HG03457 (cell line): Measurements from ENCODE around the gene PRDM2.

Experiments used
- ATAC-seq: cut with Tn5 transposase; IDR thresholded peaks from one replicate; pipeline ENCODE4 v1.9.1; 2021; ENCODE audit warnings: moderate number of reproducible peaks; ENCODE audit not compliant: unreplicated experiment

PRDM2 gene

GRCh38 chr1:13812456-13813397 is 112.7 kb downstream of the PRDM2 start:
- no peak for ATAC-seq

GRCh38 chr1:13813398-13814012 is 113.5 kb downstream of the PRDM2 start:
- no peak for ATAC-seq

- ATAC-seq = no peak
Observed at GRCh38 chr1:13814131-13814530, 114.1 kb downstream of the PRDM2 start.

- ATAC-seq = no peak
Observed at GRCh38 chr1:13816016-13816760, 116.2 kb downstream of the PRDM2 start.

GRCh38 chr1:13817906-13818305 is 117.9 kb downstream of the PRDM2 start:
- ATAC-seq = no peak

- no peak for ATAC-seq
Observed at GRCh38 chr1:13818926-13819325, 118.9 kb downstream of the PRDM2 start.

- ATAC-seq = no peak
Observed at GRCh38 chr1:13819642-13820041, 119.7 kb downstream of the PRDM2 start.

- ATAC-seq = no peak
Observed at GRCh38 chr1:13820055-13820454, 120.1 kb downstream of the PRDM2 start.

GRCh38 chr1:13820456-13820855 is 120.5 kb downstream of the PRDM2 start:
- ATAC-seq = no peak

- no peak for ATAC-seq
Observed at GRCh38 chr1:13823126-13823880, 123.3 kb downstream of the PRDM2 start.

GRCh38 chr1:13823936-13824335 is 123.9 kb downstream of the PRDM2 start:
- no peak for ATAC-seq

GRCh38 chr1:13824626-13825025 is 124.6 kb downstream of the PRDM2 start:
- no peak for ATAC-seq

GRCh38 chr1:13825033-13825432 is 125.0 kb downstream of the PRDM2 start:
- ATAC-seq = no peak

- no peak for ATAC-seq
Observed at GRCh38 chr1:13826009-13826408, 126.0 kb downstream of the PRDM2 start.

GRCh38 chr1:13826591-13826990 is 126.6 kb downstream of the PRDM2 start:
- no peak for ATAC-seq

GRCh38 chr1:13828454-13829151 is 128.6 kb downstream of the PRDM2 start:
- no peak for ATAC-seq

GRCh38 chr1:13829152-13829769 is 129.3 kb downstream of the PRDM2 start:
- ATAC-seq = no peak

- ATAC-seq = no peak
Observed at GRCh38 chr1:13830170-13830569, 130.2 kb downstream of the PRDM2 start.

GRCh38 chr1:13830616-13831280 is 130.8 kb downstream of the PRDM2 start:
- ATAC-seq = no peak
